Panc1 (cell line): ENCODE results near the gene XIRP2.

Experiments used
- CTCF ChIP-seq: fragments of 450-650 bp; IDR thresholded peaks from 2 replicates; pipeline ENCODE4 v1.5.1; 2017; ENCODE audit warnings: mild to moderate bottlenecking
- POLR2AphosphoS5 ChIP-seq: IDR thresholded peaks from 2 replicates; pipeline ENCODE4 v1.6.1; 2012; ENCODE audit warnings: mild to moderate bottlenecking, low read depth, low read length, moderate library complexity
- SIN3A ChIP-seq: IDR thresholded peaks from 2 replicates; pipeline ENCODE4 v1.6.1; 2012; ENCODE audit warnings: low read depth, mild to moderate bottlenecking, low read length, moderate library complexity, borderline replicate concordance; ENCODE audit not compliant: insufficient read depth
- TCF7L2 ChIP-seq: IDR thresholded peaks from 2 replicates; pipeline ENCODE4 v1.6.1; 2011; ENCODE audit warnings: mild to moderate bottlenecking, low read depth, low read length, inconsistent platforms

DNA sequence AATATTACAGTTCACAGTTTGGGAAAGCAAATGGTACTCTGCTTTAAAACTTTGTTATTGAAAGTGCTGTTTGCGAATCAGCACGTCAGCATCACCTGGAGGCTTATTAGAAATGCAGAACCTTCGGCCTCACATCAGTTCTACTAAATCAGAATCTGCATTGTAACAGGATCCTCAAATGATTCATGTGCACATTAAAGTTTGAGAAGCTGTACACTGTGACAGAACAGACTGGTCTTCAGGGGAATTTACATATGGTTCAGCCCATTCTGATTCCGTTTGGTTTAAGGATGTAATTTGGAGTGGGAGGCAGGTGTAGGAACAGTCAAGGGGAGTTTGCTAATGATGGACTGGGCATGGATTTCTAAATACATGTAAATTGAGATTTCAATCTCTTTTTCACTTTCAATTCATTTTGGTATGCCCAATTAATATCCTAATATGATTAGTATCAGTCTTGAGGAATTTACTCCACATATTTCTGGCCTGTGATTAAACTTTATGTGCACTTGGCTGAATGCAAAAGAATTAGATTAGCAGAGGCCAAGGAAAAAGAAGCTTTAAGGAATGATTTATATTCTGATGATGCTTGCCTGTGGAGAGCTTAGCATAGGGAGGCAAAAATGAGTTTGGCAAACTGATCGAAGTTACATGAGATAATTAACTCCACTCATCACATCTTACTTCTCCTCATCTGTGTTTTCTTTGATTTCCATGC, 248.8 kb downstream of the XIRP2 start:
- TF ChIP-seq CTCF (no peak), POLR2AphosphoS5 (no peak), TCF7L2 (no peak), SIN3A (no peak)
